ENCODE data around the gene APAF1. TPM values are rescaled to one million over a fixed set of nuclear protein-coding genes. Genes with fewer than 3 reads are reported as not detected.
"Not testable (repeated sequence)": the region's sequence is repeated elsewhere in the genome, so short reads cannot be mapped to it uniquely, and the experiment has no call there.

Gene APAF1
- total and polyA plus RNA-seq, 9 of the 15 experiments (the other 6 are each of a cell fraction or from before 2014, with no cell fraction given), result 5.1 to 15.7 (median 9.9) TPM

DNA sequence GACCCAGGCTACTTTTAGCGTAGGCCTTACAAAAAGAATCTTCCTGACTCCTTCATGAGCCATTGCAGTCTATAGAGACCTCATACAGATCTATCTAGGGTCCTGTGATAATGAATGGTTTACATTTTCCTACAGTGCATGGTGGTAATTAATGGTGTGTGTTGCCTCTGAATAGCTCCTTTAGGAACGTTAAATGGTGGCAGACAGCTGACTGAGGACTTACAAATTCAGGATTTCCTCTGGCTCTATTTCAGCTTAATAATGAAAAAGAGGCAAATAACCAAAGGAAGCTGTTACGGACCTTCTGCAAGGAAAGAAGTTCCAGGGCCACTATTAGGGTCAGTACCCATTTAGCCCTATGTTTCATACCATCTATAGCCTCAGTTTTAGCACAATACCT lies 5.6 kb upstream of the APAF1 start:
- peaks cover 0 to 3% of the 10 kb centered on the region in 2 experiments; a peak in 1 of 5 replicates for H3K4me1 ChIP-seq (replicated peaks in 1 of 2; ENCODE audit: control insufficient read depth in 2 of 2, insufficient read depth in 2 of 2, low read length in 2 of 2)
- in situ Hi-C loops (cut with MboI), result no loop called here
- CTCF ChIA-PET (ENCODE audit: low intra/inter-chr PET ratio), result no interaction called here
- no peak overlapping the region for H3K4me2 ChIP-seq (ENCODE audit: insufficient read depth, low read length)
- no peaks in the 10 kb centered on the region for H3K9me1 ChIP-seq (ENCODE audit: control insufficient read depth, insufficient read depth, low read length)
- DNase-seq (ENCODE audit: extremely low read depth in 1 of 4, low spot score in 3 of 4) (no peak), ATAC-seq (no peak), FAIRE-seq (no peak)
- H2AFZ ChIP-seq (ENCODE audit: low read depth, low read length), result no peak overlapping the region
- H3K79me2 ChIP-seq (ENCODE audit: control insufficient read depth, insufficient read depth, low read length), result peaks cover 46% of the 10 kb centered on the region
- H3K4me3 ChIP-seq, result no peak overlapping the region
- no peaks in the 10 kb centered on the region for H3K27me3 ChIP-seq (ENCODE audit: control insufficient read depth in 2 of 2, insufficient read depth in 2 of 2, low read length in 2 of 2)
- TF ChIP-seq, protein P1, sequence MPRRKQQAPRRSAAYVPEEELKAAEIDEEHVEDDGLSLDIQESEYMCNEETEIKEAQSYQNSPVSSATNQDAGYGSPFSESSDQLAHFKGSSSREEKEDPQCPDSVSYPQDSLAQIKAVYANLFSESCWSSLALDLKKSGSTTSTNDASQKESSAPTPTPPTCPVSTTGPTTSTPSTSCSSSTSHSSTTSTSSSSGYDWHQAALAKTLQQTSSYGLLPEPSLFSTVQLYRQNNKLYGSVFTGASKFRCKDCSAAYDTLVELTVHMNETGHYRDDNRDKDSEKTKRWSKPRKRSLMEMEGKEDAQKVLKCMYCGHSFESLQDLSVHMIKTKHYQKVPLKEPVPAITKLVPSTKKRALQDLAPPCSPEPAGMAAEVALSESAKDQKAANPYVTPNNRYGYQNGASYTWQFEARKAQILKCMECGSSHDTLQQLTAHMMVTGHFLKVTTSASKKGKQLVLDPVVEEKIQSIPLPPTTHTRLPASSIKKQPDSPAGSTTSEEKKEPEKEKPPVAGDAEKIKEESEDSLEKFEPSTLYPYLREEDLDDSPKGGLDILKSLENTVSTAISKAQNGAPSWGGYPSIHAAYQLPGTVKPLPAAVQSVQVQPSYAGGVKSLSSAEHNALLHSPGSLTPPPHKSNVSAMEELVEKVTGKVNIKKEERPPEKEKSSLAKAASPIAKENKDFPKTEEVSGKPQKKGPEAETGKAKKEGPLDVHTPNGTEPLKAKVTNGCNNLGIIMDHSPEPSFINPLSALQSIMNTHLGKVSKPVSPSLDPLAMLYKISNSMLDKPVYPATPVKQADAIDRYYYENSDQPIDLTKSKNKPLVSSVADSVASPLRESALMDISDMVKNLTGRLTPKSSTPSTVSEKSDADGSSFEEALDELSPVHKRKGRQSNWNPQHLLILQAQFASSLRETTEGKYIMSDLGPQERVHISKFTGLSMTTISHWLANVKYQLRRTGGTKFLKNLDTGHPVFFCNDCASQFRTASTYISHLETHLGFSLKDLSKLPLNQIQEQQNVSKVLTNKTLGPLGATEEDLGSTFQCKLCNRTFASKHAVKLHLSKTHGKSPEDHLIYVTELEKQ (CRISPR knock-in tag; IDR thresholded peaks at IDR 0.05), result no peak
- intact Hi-C loops (cut with micrococcal nuclease), result no loop called here
- no peak overlapping the region for H3K9ac ChIP-seq (ENCODE audit: insufficient read depth in 1 of 2, low read depth in 2 of 2, low read length in 2 of 2)
- no peak overlapping the region for H3K27ac ChIP-seq (ENCODE audit: extremely low read depth, low read depth, low read length)
- 84% methylated on average over 3 of the region's 3 CpGs for WGBS (ENCODE audit: insufficient coverage, low coverage, missing lambda C conversion rate)
- no peaks in the 10 kb centered on the region for H3K9me3 ChIP-seq (replicated peaks; ENCODE audit: control insufficient read depth, insufficient read depth, low read depth, low read length)
- POLR2A ChIA-PET, result interaction anchor here (0.6 to 1.5 kb wide), 7 partner anchors 11 to 198 kb away, joined by 3 to 6 read pairs (median 4); partner anchors contain the start of gene SLC25A3
- peaks cover 12% of the 10 kb centered on the region for H3K36me3 ChIP-seq (ENCODE audit: control insufficient read depth, insufficient read depth, low read length)
- no TSS peak for BruUV-seq (replicated peaks)
- no peaks in the 10 kb centered on the region for H4K20me1 ChIP-seq (replicated peaks; ENCODE audit: control insufficient read depth, insufficient read depth, low read length)

DNA sequence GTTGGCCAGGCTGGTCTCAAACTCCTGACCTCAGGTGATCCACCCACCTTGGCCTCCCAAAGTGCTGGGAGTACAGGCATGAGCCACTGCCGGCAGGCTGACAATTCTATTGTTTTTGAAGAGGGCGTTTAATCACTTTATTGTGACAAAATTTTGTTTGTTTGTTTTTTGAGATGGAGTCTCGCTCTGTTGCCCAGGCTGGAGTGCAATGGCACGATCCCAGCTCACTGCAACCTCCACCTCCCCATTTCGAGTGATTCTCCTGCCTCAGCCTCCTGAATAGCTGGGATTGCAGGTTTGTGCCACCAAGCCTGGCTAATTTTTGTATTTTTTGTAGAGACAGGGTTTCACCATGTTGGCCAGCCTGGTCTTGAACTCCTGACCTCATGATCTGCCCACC lies 2.3 kb upstream of the APAF1 start:
- H3K27me3 ChIP-seq (ENCODE audit: control insufficient read depth in 2 of 2, insufficient read depth in 2 of 2, low read length in 2 of 2); FAIRE-seq; H3K9me1 ChIP-seq (ENCODE audit: control insufficient read depth, insufficient read depth, low read length); H3K27ac ChIP-seq (ENCODE audit: extremely low read depth, low read depth, low read length); H3K9me3 ChIP-seq (replicated peaks; ENCODE audit: control insufficient read depth, insufficient read depth, low read depth, low read length); ATAC-seq; in situ Hi-C loops (cut with MboI); BruUV-seq (replicated peaks); H3K36me3 ChIP-seq (ENCODE audit: control insufficient read depth, insufficient read depth, low read length); CTCF ChIA-PET (ENCODE audit: low intra/inter-chr PET ratio); intact Hi-C loops (cut with micrococcal nuclease); H2AFZ ChIP-seq (ENCODE audit: low read depth, low read length); H4K20me1 ChIP-seq (replicated peaks; ENCODE audit: control insufficient read depth, insufficient read depth, low read length); DNase-seq (ENCODE audit: extremely low read depth in 1 of 4, low spot score in 3 of 4): not testable (repeated sequence)
- POLR2A ChIA-PET, result interaction anchor here (0.6 to 2.1 kb wide), 5 partner anchors 11 to 48 kb away, joined by 3 to 18 read pairs (median 3); partner anchors contain the start of gene SLC25A3
- peak overlapping the region in 1 of 2 experiments; percentile 11; a peak in 1 of 4 replicates for H3K9ac ChIP-seq (ENCODE audit: insufficient read depth in 1 of 2, low read depth in 2 of 2, low read length in 2 of 2)
- 79% methylated on average over 5 of the region's 5 CpGs for WGBS (ENCODE audit: insufficient coverage, low coverage, missing lambda C conversion rate)
- 0 out of 2 replicates have a peak overlapping the region, but pooled peaks have one; percentile 98 for H3K4me3 ChIP-seq
- H3K4me1 ChIP-seq (replicated peaks in 1 of 2; ENCODE audit: control insufficient read depth in 2 of 2, insufficient read depth in 2 of 2, low read length in 2 of 2), result peaks cover 3 to 11% of the 10 kb centered on the region in 2 experiments; a peak in 3 of 5 replicates
- H3K4me2 ChIP-seq (ENCODE audit: insufficient read depth, low read length), result peak overlapping the region; percentile 27; the same call in 1 of the 2 replicates
- peaks cover 66% of the 10 kb centered on the region for H3K79me2 ChIP-seq (ENCODE audit: control insufficient read depth, insufficient read depth, low read length)

Measured in K562 (cell line).